ENCODE measurements around the gene GORAB. TPM values are rescaled to one million over a fixed set of nuclear protein-coding genes. Genes with fewer than 3 reads are reported as not detected.

The GORAB gene
- polyA plus RNA-seq, 1 of the 3 experiments (the other 2 are of a cell fraction): 10.5 TPM

DNA sequence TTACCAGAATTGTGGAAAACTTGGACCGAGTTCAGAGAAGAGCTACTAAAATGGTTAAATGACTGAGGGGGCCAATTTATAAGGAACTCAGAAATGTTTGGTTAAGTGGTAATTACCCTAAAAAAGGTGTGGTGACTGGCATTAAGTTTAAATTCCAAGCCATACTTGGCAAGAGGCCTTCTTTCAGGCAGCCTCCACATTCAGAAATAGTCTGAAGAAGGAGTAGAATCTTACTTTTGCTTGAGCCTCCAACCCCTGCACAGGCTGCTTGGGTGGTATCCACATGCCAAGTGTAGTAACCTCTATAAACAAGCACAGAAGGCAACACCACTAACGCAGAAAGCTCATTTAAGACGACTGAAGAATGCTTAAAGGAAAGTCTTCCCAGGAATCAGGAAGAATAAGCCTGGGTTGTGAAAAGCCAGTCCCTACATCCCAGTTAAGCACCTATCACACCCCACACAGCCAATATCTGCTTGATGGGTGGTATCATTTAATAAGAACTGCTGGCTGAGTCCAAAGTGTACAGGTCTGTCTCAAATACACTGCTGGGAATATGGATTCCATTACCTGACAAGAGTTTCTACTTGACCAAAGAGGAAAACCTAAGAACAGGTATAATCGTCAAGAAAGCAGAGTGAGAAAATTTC lies 13.7 kb upstream of the GORAB start (continued):
- TF ChIP-seq MXI1 (IDR thresholded peaks at IDR 0.05; ENCODE audit: low read depth, low read length): no peak
- no peak for TF ChIP-seq SMC3 (IDR thresholded peaks at IDR 0.05; ENCODE audit: low read depth, low read length)
- no peak for TF ChIP-seq ELF1 (IDR thresholded peaks at IDR 0.05)
- no peak for TF ChIP-seq FOXM1 (IDR thresholded peaks at IDR 0.05; ENCODE audit: low read depth)
- TF ChIP-seq, protein P1, sequence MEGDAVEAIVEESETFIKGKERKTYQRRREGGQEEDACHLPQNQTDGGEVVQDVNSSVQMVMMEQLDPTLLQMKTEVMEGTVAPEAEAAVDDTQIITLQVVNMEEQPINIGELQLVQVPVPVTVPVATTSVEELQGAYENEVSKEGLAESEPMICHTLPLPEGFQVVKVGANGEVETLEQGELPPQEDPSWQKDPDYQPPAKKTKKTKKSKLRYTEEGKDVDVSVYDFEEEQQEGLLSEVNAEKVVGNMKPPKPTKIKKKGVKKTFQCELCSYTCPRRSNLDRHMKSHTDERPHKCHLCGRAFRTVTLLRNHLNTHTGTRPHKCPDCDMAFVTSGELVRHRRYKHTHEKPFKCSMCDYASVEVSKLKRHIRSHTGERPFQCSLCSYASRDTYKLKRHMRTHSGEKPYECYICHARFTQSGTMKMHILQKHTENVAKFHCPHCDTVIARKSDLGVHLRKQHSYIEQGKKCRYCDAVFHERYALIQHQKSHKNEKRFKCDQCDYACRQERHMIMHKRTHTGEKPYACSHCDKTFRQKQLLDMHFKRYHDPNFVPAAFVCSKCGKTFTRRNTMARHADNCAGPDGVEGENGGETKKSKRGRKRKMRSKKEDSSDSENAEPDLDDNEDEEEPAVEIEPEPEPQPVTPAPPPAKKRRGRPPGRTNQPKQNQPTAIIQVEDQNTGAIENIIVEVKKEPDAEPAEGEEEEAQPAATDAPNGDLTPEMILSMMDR (IDR thresholded peaks at IDR 0.05): no peak

DNA sequence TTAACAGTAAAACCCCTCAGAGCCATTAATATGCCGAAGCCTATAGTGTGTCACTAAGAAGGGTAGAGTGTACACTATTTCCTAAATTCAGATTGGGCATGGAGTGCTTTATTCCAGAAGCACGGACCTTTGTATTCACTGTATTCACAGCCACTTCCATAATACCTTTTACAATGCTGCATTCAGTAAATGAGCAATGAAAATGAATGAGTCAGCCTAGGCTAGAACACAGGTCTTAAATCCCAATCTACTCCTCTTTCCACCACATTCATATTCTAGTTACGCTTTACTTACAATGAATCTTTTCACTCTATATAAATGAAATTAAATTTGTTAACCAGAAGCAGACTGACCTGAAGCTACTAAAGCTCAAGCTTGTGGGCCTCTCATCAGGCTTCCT lies 13.0 kb upstream of the GORAB start:
- Histone ChIP-seq H3K36me3 (replicated peaks in 1 of 2; ENCODE audit: control insufficient read depth in 1 of 2, insufficient read depth in 2 of 2, low read length in 1 of 2) (no peaks in the 10 kb centered on the region), H4K20me1 (ENCODE audit: insufficient read depth) (no peaks in the 10 kb centered on the region), H3F3A (replicated peaks; ENCODE audit: insufficient read depth) (peaks cover 14% of the 10 kb centered on the region), H2AFZ (ENCODE audit: low read depth) (peak overlapping the region; percentile 58; the same call in 1 of the 2 replicates), H3K27me3 (ENCODE audit: insufficient read depth) (no peaks in the 10 kb centered on the region), H3K27ac (ENCODE audit: low read depth in 2 of 2, low read length in 1 of 2) (peak overlapping the region in 1 of 2 experiments; percentile 71; a peak in 1 of 4 replicates), H3K4me2 (no peak overlapping the region), H3K9me2 (no peaks in the 10 kb centered on the region), H3K4me3 (ENCODE audit: low read depth in 2 of 2, low read length in 1 of 2) (no peak overlapping the region), H3K79me2 (ENCODE audit: insufficient read depth) (no peaks in the 10 kb centered on the region), H3K4me1 (ENCODE audit: control insufficient read depth in 1 of 2, insufficient read depth in 2 of 2, low read depth in 1 of 2, low read length in 1 of 2) (peaks cover 0 to 16% of the 10 kb centered on the region in 2 experiments; a peak in 2 of 4 replicates), H3K9me3 (peaks cover 4% of the 10 kb centered on the region; the same call in 1 of the 2 replicates), H3K9ac (no peak overlapping the region)
- WGBS (ENCODE audit: low lambda C conversion rate): 31% methylated on average over 3 of the region's 3 CpGs
- TF ChIP-seq MXI1 (IDR thresholded peaks at IDR 0.05; ENCODE audit: low read depth, low read length): no peak
- TF ChIP-seq, protein P2, sequence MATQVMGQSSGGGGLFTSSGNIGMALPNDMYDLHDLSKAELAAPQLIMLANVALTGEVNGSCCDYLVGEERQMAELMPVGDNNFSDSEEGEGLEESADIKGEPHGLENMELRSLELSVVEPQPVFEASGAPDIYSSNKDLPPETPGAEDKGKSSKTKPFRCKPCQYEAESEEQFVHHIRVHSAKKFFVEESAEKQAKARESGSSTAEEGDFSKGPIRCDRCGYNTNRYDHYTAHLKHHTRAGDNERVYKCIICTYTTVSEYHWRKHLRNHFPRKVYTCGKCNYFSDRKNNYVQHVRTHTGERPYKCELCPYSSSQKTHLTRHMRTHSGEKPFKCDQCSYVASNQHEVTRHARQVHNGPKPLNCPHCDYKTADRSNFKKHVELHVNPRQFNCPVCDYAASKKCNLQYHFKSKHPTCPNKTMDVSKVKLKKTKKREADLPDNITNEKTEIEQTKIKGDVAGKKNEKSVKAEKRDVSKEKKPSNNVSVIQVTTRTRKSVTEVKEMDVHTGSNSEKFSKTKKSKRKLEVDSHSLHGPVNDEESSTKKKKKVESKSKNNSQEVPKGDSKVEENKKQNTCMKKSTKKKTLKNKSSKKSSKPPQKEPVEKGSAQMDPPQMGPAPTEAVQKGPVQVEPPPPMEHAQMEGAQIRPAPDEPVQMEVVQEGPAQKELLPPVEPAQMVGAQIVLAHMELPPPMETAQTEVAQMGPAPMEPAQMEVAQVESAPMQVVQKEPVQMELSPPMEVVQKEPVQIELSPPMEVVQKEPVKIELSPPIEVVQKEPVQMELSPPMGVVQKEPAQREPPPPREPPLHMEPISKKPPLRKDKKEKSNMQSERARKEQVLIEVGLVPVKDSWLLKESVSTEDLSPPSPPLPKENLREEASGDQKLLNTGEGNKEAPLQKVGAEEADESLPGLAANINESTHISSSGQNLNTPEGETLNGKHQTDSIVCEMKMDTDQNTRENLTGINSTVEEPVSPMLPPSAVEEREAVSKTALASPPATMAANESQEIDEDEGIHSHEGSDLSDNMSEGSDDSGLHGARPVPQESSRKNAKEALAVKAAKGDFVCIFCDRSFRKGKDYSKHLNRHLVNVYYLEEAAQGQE (IDR thresholded peaks at IDR 0.05; ENCODE audit: low read depth, low read length): no peak
- no peak for TF ChIP-seq POLR2AphosphoS5 (IDR thresholded peaks at IDR 0.05; ENCODE audit: low read depth, low read length)
- no peak for TF ChIP-seq ZBTB33 (IDR thresholded peaks at IDR 0.05; ENCODE audit: borderline replicate concordance, low read depth)
- no peak for TF ChIP-seq TCF12 (IDR thresholded peaks at IDR 0.05)
- TF ChIP-seq GATA2 (CRISPR knock-in tag; IDR thresholded peaks at IDR 0.05): no peak
- no peak for TF ChIP-seq EP300 (IDR thresholded peaks at IDR 0.05; ENCODE audit: borderline replicate concordance in 1 of 2, low read depth in 1 of 2, low read length in 1 of 2)
- TF ChIP-seq USF2 (IDR thresholded peaks at IDR 0.05; ENCODE audit: borderline replicate concordance, low read depth, low read length): no peak
- no peak for TF ChIP-seq MEF2A (IDR thresholded peaks at IDR 0.05; ENCODE audit: borderline replicate concordance, low read depth)
- no peak for TF ChIP-seq GABPA (IDR thresholded peaks at IDR 0.05; ENCODE audit: low read depth)
- TF ChIP-seq NRF1 (IDR thresholded peaks at IDR 0.05; ENCODE audit: low read depth, low read length): no peak
- no peak for TF ChIP-seq RFX5 (IDR thresholded peaks at IDR 0.05; ENCODE audit: low read length)
- no peak for TF ChIP-seq RXRA (IDR thresholded peaks at IDR 0.05; ENCODE audit: borderline replicate concordance, low read depth)
- no peak for TF ChIP-seq ELF1 (IDR thresholded peaks at IDR 0.05)
- TF ChIP-seq CHD2 (IDR thresholded peaks at IDR 0.05; ENCODE audit: low read length, partially characterized antibody): no peak
- no peak for TF ChIP-seq FOXM1 (IDR thresholded peaks at IDR 0.05; ENCODE audit: low read depth)
- TF ChIP-seq FOSL2 (IDR thresholded peaks at IDR 0.05; ENCODE audit: borderline replicate concordance, low read depth): no peak
- TF ChIP-seq SMC3 (IDR thresholded peaks at IDR 0.05; ENCODE audit: low read depth, low read length): no peak
- TF ChIP-seq FOXJ3 (CRISPR knock-in tag; IDR thresholded peaks at IDR 0.05): no peak
- TF ChIP-seq RCOR1 (IDR thresholded peaks at IDR 0.05; ENCODE audit: low read length): no peak
- DNase-seq: no peak
- CTCF ChIA-PET: no interaction called here
- POLR2A ChIA-PET: no interaction called here
